ENCODE data around the gene GPRC5A. TPM values are rescaled to one million over a fixed set of nuclear protein-coding genes. Genes with fewer than 3 reads are reported as not detected.

The GPRC5A gene
- total and polyA plus RNA-seq, 2 of the 8 experiments (the other 6 are each of a cell fraction or from before 2014, with no cell fraction given), result 1.0 to 1.4 TPM

DNA sequence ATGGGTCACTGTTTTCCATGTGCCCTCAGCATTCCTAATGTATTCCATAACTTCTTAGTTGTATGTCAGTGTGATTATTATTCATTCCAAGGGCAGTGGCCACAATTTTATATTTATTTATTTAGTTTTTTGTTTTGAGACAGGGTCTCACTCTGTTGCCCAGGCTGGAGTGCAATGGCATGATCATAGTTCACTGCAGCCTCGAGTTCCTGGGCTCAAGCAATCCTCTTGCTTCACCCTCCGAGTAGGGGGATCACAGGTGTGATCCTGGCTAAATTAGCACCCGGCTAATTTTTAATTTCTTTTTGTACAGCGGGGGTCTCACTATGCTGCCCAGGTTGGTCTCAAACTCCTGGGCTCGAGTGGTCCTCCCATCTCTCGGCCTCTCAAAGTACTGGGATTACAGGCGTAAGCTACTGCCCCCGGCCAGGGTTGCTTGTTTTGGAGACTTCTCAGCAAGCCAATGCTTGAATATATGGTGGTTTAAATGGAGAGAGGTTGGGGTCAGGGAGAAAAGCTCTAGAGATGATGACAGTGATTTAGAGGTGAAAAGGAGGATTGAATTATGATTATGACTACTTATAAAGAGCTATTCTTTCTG is 7.6 kb downstream of the GPRC5A start:
- CTCF ChIA-PET (ENCODE audit: partially characterized antibody), result interaction anchor here (1.3 to 3.4 kb wide), 2 partner anchors 62 to 313 kb away, joined by 4 to 12 read pairs; no protein-coding TSS in a partner anchor
- Histone ChIP-seq H3K4me2 (ENCODE audit: insufficient read depth in 1 of 2, low read depth in 2 of 2, low read length in 2 of 2) (no peak overlapping the region), H3K9me3 (ENCODE audit: insufficient read depth in 2 of 2, low read depth in 1 of 2, low read length in 1 of 2) (no peaks in the 10 kb centered on the region), H4K8ac (ENCODE audit: extremely low read depth, insufficient read depth, low read length) (no peak overlapping the region; the same call in 1 of the 2 replicates), H3K9ac (replicated peaks in 1 of 4; ENCODE audit: extremely low read depth in 1 of 4, low read depth in 3 of 4, low read length in 3 of 4) (no peak overlapping the region), H3K27me3 (replicated peaks in 1 of 4; ENCODE audit: control insufficient read depth in 3 of 4, extremely low read depth in 1 of 4, insufficient read depth in 3 of 4, low read length in 3 of 4) (no peaks in the 10 kb centered on the region; a peak in 1 of 7 replicates), H2BK120ac (replicated peaks; ENCODE audit: low read depth, low read length) (no peak overlapping the region), H3K36me3 (ENCODE audit: control insufficient read depth in 2 of 4, insufficient read depth in 4 of 4, low read length in 3 of 4) (no peaks in the 10 kb centered on the region; a peak in 1 of 8 replicates), H2BK5ac (ENCODE audit: low read depth, low read length) (no peak overlapping the region), H3K56ac (replicated peaks; ENCODE audit: insufficient read length, low read depth, low read length) (no peak overlapping the region), H4K5ac (ENCODE audit: insufficient read length, low read depth, low read length) (no peak overlapping the region), H3K27ac (ENCODE audit: low read depth, low read length) (no peak overlapping the region), H3K23ac (ENCODE audit: insufficient read length) (no peak overlapping the region), H3K4me3 (ENCODE audit: extremely low read depth in 1 of 4, insufficient read depth in 2 of 4, low read depth in 3 of 4, low read length in 4 of 4) (no peak overlapping the region), H3K14ac (ENCODE audit: insufficient read length) (no peak overlapping the region), H2BK20ac (ENCODE audit: low read length) (no peak overlapping the region), H3K18ac (ENCODE audit: extremely low read depth, low read length) (no peak overlapping the region), H3K4me1 (replicated peaks in 1 of 4; ENCODE audit: control insufficient read depth in 3 of 4, insufficient read depth in 4 of 4, low read length in 3 of 4) (no peaks in the 10 kb centered on the region), H3K4ac (replicated peaks; ENCODE audit: insufficient read length, low read depth, low read length) (no peak overlapping the region), H2BK15ac (ENCODE audit: low read length) (no peak overlapping the region), H3K79me2 (ENCODE audit: control insufficient read depth in 1 of 2, insufficient read depth in 2 of 2, low read length in 2 of 2) (no peaks in the 10 kb centered on the region), H3K79me1 (ENCODE audit: low read depth, low read length) (no peaks in the 10 kb centered on the region; the same call in 1 of the 2 replicates), H2BK12ac (ENCODE audit: low read depth, low read length) (no peak overlapping the region), H3K23me2 (ENCODE audit: low read depth, low read length) (no peaks in the 10 kb centered on the region), H2AFZ (ENCODE audit: low read length) (no peak overlapping the region), H4K91ac (replicated peaks; ENCODE audit: insufficient read length, low read length) (no peak overlapping the region), H2AK5ac (ENCODE audit: low read depth, low read length) (no peak overlapping the region), H4K20me1 (replicated peaks in 1 of 2; ENCODE audit: control insufficient read depth in 1 of 2, insufficient read depth in 2 of 2, low read length in 2 of 2) (no peaks in the 10 kb centered on the region)
- WGBS, 2 experiments (ENCODE audit: extremely low coverage in 1 of 2, insufficient coverage in 1 of 2, insufficient read length in 1 of 2, insufficient replicate concordance in 2 of 2, low coverage in 1 of 2, low lambda C conversion rate in 2 of 2, missing lambda C conversion rate in 1 of 2), result 91% methylated on average over 8 of the region's 8 CpGs; no CpG with 5 or more reads in 1 of the 2 experiments
- FAIRE-seq (no peak), DNase-seq (ENCODE audit: low read depth in 1 of 2, low spot score in 2 of 2) (no peak)
- TF ChIP-seq KDM5A (IDR thresholded peaks at IDR 0.05; ENCODE audit: low read length) (no peak), POLR2A (IDR thresholded peaks at IDR 0.05; ENCODE audit: control extremely low read depth in 1 of 2, low read depth in 2 of 2, low read length in 2 of 2) (no peak), CEBPB (IDR thresholded peaks at IDR 0.05; ENCODE audit: low read depth, low read length) (no peak), TAF7 (optimal IDR thresholded peaks at IDR 0.05; ENCODE audit: borderline replicate concordance, low read depth, low read length) (no peak)
- POLR2A ChIA-PET (ENCODE audit: partially characterized antibody), result no interaction called here
